Measurements from ENCODE around the gene PSAT1. TPM values are rescaled to one million over a fixed set of nuclear protein-coding genes. Genes with fewer than 3 reads are reported as not detected.
A peak's percentile ranks its signal among the peaks of the same experiment; 100 is the strongest.

PSAT1 gene
- total RNA-seq, 2 experiments from 2014 or later, result 174 to 182 TPM

DNA sequence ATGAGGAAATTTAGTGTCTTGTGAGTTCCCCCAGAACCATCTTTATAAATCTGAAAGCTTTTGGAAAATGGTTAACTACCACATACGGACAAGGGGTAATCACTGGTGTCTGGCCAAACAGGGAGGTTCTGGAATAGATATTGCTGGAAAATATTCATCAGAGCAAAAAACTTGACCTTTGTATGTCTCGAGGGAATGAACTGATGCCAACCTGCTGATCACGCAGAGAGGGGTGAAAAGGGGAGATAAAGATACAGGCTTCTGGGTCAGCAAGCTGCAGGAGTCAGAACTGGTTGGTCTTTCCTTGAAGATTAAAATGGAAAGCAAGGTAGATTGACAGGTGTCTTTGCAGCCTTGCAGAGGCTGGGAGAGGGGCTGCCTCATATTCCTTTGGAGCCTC lies 35.5 kb downstream of the PSAT1 start:
- Mint-ChIP-seq H3K9me3 (peaks cover 20% of the 10 kb centered on the region), H3K36me3 (ENCODE audit: low read depth) (peaks cover 78% of the 10 kb centered on the region)

DNA sequence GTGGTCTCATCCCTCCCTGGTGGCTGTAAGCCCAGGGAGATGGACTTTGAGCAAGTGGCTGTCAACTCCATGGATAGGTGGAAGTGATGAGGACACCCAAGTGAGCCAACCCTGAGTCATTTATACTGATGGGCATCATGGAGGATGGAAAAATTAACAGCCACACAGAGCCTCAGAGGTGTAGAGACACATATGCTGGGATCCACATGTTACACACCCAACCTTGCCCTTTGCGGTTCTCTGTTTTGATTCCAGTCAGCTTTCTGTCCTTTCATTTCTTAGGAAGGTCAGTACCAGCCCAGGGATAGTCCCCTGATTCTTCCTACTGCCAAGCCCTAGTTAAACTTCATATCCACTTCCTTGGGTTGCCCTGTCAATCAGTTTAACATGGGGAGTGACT lies 51.9 kb downstream of the PSAT1 start:
- CTCF ChIA-PET, result interaction anchor here (1.2 kb wide), 1 partner anchor 200 kb away, joined by 3 read pairs; no protein-coding TSS in a partner anchor

More for the DNA sequence above, 35.5 kb downstream of the PSAT1 start:
- Mint-ChIP-seq H3K4me1 (ENCODE audit: low read depth) (no peaks in the 10 kb centered on the region), H3K27ac (no peak overlapping the region), H3K27me3 (no peaks in the 10 kb centered on the region), H3K4me3 (no peak overlapping the region)
- POLR2A ChIA-PET, result interaction anchor here (1.0 kb wide), 1 partner anchor 40 kb away, joined by 4 read pairs; no protein-coding TSS in a partner anchor
- intact Hi-C loops (cut with micrococcal nuclease), result no loop called here
- TF ChIP-seq, protein P1, sequence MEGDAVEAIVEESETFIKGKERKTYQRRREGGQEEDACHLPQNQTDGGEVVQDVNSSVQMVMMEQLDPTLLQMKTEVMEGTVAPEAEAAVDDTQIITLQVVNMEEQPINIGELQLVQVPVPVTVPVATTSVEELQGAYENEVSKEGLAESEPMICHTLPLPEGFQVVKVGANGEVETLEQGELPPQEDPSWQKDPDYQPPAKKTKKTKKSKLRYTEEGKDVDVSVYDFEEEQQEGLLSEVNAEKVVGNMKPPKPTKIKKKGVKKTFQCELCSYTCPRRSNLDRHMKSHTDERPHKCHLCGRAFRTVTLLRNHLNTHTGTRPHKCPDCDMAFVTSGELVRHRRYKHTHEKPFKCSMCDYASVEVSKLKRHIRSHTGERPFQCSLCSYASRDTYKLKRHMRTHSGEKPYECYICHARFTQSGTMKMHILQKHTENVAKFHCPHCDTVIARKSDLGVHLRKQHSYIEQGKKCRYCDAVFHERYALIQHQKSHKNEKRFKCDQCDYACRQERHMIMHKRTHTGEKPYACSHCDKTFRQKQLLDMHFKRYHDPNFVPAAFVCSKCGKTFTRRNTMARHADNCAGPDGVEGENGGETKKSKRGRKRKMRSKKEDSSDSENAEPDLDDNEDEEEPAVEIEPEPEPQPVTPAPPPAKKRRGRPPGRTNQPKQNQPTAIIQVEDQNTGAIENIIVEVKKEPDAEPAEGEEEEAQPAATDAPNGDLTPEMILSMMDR (IDR thresholded peaks at IDR 0.05), result no peak
- DNase-seq (no peak), ATAC-seq (no peak)
- CTCF ChIA-PET, result no interaction called here

DNA sequence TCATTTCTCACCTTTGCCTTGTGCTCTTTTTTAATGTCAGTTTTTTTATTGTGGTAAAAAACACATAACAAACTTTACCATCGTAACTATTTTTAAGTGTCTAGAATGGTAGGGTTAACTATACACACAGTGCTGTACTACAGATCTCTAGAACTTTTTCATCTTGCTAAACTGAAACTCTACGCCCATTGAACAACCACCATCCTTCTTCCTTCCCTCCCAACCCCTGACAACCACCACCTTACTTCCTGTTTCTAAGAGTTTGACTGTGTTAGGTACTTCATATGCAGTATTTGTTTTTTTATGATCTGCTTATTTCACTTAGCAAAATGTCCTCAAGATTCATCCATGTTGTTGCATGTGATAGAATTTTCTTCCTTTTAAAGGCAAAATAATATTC lies 54.9 kb downstream of the PSAT1 start:
- ATAC-seq, result peak; percentile 76
- ChIA-PET CTCF (no interaction called here), POLR2A (no interaction called here)
- peaks cover 4% of the 10 kb centered on the region for H3K36me3 Mint-ChIP-seq (ENCODE audit: low read depth)
- intact Hi-C loops (cut with micrococcal nuclease), result no loop called here
- DNase-seq, result no peak
- TF ChIP-seq, protein P1 (IDR thresholded peaks at IDR 0.05), result no peak
- no peaks in the 10 kb centered on the region for H3K9me3 Mint-ChIP-seq
- H3K4me3 Mint-ChIP-seq, result no peak overlapping the region
- no peaks in the 10 kb centered on the region for H3K27me3 Mint-ChIP-seq
- H3K4me1 Mint-ChIP-seq (ENCODE audit: low read depth), result peaks cover 9% of the 10 kb centered on the region
- H3K27ac Mint-ChIP-seq, result peak overlapping the region; percentile 40

More for the DNA sequence above, 51.9 kb downstream of the PSAT1 start:
- intact Hi-C loops (cut with micrococcal nuclease), result no loop called here
- Mint-ChIP-seq H3K36me3 (ENCODE audit: low read depth) (peaks cover 4% of the 10 kb centered on the region), H3K4me3 (no peak overlapping the region), H3K27ac (no peak overlapping the region), H3K27me3 (no peaks in the 10 kb centered on the region), H3K9me3 (no peaks in the 10 kb centered on the region), H3K4me1 (ENCODE audit: low read depth) (peaks cover 9% of the 10 kb centered on the region)
- POLR2A ChIA-PET, result no interaction called here
- DNase-seq, result no peak
- no peak for ATAC-seq
- TF ChIP-seq, protein P1 (IDR thresholded peaks at IDR 0.05), result no peak

DNA sequence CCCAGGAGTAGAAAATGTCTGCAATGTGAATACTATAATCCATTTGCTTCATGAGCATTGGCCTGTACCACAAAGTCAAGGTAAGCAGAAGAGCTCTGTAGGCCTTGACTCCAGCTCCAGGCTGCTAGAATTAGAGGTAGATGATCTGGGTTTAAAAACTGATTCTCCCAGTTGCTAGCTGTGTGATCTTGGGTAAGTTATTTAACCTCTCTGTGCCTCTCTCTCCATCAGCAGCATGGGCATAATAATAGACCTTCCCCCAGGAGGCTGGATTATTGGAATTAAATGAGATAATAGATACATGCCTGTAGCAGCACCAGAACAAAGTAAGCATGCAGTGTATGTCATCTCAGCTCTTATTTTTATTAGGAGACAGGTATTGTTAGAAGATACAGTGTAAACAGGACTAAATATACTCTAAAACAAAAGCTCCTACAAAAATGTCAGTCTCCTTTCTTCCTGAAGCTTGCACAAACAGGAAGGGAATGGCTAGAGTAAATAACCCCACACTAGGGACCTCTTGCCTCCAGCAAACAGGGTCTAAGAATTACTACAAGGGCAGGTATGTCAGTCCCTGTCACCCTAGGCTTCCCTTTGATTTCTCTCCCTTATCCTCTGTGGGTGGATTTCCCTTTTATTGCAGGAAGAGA lies 57.5 kb downstream of the PSAT1 start:
- H3K27me3 Mint-ChIP-seq, result no peaks in the 10 kb centered on the region
- intact Hi-C loops (cut with micrococcal nuclease), result no loop called here

DNA sequence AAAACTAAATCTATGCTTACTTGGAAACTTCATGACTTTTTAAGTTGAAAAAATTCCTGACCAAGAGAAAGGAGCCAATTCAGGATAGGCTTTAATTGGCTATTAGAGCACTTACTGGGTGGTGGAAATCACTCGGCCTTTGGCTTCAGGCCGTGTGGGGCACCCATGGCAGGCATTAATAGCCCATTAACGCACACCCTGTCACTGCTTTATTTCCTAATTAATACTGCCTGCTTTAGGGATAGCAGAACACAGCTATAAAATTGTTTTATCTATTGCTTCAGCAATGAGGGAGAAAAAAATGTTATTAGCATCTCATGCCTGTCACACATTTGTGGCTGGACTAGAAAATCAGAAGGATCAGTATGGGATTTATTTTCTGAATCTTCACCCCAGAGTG lies 58.1 kb downstream of the PSAT1 start:
- Mint-ChIP-seq H3K27ac (no peak overlapping the region), H3K27me3 (no peaks in the 10 kb centered on the region), H3K4me1 (ENCODE audit: low read depth) (peaks cover 9% of the 10 kb centered on the region), H3K4me3 (no peak overlapping the region), H3K9me3 (no peaks in the 10 kb centered on the region), H3K36me3 (ENCODE audit: low read depth) (peaks cover 2% of the 10 kb centered on the region)
- no peak for DNase-seq
- no peak for ATAC-seq
- ChIA-PET POLR2A (no interaction called here), CTCF (interaction anchor here (1.3 kb wide), 1 partner anchor 15 kb away, joined by 4 read pairs; no protein-coding TSS in a partner anchor)
- TF ChIP-seq, protein P1 (IDR thresholded peaks at IDR 0.05), result no peak
- intact Hi-C loops (cut with micrococcal nuclease), result no loop called here

More for the DNA sequence above, 57.5 kb downstream of the PSAT1 start:
- Mint-ChIP-seq H3K27ac (no peak overlapping the region), H3K4me1 (ENCODE audit: low read depth) (peaks cover 9% of the 10 kb centered on the region), H3K4me3 (no peak overlapping the region), H3K36me3 (ENCODE audit: low read depth) (peaks cover 2% of the 10 kb centered on the region), H3K9me3 (no peaks in the 10 kb centered on the region)
- TF ChIP-seq, protein P1 (IDR thresholded peaks at IDR 0.05), result no peak
- no peak for DNase-seq
- no peak for ATAC-seq
- CTCF ChIA-PET, result interaction anchor here (1.3 kb wide), 1 partner anchor 15 kb away, joined by 4 read pairs; no protein-coding TSS in a partner anchor
- POLR2A ChIA-PET, result no interaction called here

All from activated CD8-positive, alpha-beta T cell treated with anti-CD3 and anti-CD28 coated beads for 36 hours (primary cell).